Measurements from ENCODE around the gene HTR2B.
"Not testable (repeated sequence)": the region's sequence is repeated elsewhere in the genome, so short reads cannot be mapped to it uniquely, and the experiment has no call there.

The HTR2B gene

DNA sequence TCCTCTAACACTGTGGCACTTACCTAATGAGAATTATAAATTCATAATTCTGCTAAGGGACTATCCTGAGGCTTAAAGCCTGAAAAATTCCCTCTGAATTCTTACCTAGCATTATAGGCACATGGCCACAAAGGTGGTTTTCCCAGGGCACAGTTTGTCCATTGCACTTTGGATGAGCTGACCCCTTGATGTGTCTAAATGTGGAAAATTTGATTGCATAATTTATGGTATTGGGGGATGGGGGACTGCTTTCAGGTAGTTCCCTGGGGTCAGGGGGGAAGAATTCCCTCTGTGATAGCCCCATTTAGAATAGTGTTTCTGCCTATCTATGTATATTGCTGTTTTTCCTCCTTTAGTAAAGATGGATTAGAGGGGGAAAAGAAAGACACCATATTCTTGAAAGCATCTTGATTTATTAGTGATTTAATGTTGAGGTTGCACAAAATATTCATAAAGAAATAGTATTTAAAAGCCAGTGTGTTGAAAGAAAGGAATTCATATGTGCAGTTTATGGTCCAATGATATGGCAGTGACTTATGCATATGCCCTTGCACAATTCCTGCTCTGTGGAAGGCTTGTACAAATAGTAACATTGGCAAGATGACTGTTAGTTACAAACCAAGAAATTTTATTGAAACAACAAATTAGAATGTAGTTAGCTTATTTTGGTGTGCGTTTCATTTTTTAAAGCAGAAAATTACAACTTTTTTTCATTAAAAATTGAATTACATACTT, 8.7 kb upstream of the HTR2B start:
- no peak for DNase-seq (ENCODE audit: low read depth in 2 of 2)

DNA sequence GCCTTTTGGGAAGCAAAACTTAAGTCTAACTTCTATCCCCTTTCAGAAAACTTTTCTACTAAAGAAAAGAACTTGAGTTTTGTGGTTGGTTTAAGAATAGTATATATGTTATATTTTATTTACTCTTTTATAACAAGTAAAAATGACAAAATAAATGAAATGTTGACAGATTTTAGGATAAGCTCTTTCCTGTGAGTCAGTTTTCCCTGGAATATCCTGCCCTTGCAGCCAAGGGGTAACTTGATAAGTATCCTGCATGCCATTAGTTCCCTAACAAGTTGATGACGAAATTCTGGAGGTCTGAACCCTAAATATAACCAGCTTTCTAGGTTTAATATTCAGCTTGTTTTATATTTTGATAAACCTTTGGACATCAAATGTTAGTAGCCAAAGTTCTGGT, 7.3 kb upstream of the HTR2B start:
- no peak for DNase-seq (ENCODE audit: low read depth in 2 of 2)

DNA sequence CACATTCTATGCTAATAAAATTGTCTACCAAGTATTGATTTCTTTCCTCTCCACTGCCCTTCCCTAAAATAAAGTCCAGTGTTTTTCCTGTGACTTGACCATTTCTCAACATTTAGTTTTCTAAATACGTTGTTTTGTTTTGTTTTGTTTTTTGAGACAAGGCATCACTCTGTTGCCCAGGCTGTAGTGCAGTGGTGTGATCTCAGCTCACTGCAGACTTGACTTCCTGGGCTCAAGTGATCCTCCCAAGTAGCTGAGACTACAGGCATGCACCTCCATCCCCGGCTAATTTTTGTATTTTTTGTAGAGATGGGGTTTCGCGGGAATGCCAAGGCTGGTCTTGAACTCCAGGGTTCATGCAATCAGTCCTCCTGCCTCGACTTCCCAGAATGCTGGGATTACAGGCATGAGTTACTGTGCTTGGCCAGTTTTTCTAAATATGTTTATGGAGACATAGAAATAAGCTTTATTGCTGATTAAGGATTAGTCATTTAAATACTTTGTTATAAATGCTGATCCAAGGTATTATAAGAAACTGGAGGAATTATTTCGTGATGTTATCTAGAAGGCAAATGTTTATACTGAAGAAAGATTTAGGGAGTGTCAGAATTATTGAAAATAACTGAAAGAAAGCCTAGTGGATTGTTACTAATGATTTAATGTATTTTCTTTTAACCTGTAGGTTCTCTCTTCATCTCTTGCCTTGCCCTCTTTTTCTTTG, 5.7 kb upstream of the HTR2B start:
- no peak for DNase-seq (ENCODE audit: low read depth in 2 of 2)

DNA sequence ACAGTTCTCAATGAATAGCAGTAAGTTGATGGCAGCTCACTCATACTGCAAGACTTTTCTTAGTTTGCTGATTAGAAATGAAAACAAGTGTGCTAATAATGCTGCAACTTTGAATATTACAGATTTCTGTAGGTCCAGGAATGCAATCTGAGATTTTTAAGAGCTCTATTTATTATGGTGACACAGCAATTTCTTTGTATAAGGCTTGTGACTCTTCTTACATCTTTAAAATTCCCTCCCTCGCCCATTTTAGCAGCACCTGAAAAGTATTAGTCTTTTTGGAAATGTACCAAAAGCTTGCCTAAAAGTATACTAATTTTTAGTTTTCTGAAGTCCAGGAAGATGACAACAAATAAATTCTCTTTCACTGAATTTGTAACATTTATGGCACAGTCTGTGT, 4.4 kb upstream of the HTR2B start:
- no peak for DNase-seq (ENCODE audit: low read depth in 2 of 2)

DNA sequence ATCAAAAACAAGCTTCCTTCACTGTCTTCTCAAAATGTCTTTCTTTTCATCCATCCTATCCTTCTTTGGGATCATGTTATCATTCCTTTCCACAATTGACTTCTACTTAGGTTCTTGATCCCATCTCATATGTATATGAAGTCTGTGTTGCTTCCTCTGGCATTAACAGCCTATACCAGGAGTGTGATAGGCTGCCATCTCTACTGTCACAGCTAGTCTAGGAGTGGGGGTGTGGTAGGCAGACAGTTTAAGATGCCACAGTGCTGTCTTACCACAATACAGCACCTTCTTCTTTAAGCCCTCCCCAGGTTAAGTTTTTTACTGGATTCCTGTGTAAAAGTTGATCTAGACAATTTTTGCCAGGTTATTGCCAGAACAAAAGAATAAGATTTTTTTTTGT, 3.7 kb upstream of the HTR2B start:
- no peak for DNase-seq (ENCODE audit: low read depth in 2 of 2)

DNA sequence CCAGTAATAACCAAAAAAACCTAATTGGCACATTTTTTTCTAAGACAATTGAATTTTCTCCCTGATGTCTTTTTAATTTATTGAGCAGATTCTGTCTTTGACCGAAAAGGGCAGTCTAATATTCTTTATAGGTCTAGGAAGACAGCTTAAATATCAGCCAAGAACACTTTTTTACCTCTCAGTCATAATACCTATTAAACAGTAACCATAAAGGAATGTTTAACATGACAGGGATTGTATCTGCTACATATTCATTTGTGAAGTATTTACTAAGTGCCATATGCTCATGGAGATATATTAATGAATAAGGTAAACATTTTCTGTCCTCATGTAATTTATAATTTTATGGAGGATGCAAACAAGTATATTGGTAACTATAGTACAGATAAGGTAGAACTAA, 3.1 kb upstream of the HTR2B start:
- DNase-seq (ENCODE audit: low read depth in 2 of 2), result no peak

DNA sequence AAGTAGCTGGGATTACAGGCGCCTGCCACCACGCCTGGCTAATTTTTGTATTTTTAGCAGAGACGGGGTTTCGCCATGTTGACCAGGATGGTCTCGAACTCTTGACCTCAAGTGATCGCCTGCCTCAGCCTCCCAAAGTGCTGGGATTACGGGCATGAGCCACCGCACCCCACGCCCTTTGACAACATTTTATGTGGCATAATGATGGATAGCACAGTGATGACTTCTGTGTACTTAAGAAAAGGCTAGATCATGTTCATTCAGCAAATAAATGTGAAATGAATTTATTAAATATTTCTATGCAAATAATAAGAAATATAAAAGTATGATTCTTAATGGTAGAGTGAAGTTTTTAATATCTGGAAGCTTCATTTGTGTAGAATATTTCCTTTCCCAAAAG, 2.6 kb upstream of the HTR2B start:
- no peak for DNase-seq (ENCODE audit: low read depth in 2 of 2)

DNA sequence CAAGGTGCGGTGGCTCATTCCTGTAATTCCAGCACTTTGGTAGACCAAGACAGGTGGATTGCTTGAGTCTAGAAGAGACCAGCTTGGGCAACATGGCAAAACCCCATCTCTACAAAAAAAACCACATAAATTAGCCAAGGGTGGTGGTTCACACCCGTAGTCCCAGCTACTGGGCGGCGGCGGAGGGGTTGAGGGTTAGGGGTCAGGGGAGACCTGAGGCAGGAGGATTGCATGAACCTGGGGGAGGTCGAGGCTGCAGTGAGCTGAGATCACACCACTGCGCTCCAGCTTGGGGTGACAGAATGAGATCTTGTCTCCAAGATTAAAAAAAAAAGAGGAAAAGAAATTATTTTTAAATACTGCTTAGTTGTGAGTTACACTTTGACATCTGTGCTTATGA, 1.3 kb upstream of the HTR2B start:
- no peak for DNase-seq (ENCODE audit: low read depth in 2 of 2)

DNA sequence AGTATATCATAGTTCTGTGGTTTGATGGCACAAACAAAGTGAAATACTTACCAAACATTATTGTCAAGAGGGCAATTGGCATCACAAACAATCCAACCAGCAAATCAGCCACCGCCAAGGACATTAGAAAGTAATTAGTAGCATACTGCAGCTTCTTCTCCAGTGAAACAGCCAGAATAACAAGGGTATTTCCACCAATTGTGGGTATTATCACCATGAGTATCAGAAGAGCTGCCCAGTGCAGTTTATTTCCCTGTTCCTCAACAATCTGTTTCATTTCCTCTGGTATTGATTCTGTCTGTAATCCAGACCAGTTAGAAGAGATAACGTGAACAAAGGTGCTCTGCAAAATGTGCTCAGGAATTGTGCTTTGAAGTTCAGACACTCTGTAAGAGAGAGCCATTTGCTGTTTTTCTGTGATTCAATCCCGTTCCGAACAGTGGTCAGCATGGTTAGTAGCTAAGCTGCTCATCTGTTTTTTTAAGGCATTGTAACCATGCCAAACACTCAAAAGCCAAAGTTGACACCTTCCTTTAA, 1.4 kb downstream of the HTR2B start:
- no peak for DNase-seq (ENCODE audit: low read depth in 2 of 2)

DNA sequence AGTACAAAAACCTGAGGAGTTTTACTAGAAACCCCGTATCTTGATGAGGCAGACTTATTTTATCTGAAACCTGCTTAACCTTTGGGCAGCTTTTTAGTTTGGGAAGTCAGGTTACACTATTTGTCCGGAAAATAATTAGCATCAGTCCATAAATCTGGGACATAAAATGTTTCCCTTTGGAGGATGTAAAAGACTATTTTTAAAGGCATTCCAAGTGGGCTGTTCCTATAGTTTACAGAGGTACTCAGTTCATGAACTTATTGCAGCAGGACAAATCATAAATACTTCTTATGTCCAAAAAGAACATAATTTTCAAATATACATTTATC, 6.3 kb downstream of the HTR2B start:
- DNase-seq (ENCODE audit: low read depth in 2 of 2), result no peak

DNA sequence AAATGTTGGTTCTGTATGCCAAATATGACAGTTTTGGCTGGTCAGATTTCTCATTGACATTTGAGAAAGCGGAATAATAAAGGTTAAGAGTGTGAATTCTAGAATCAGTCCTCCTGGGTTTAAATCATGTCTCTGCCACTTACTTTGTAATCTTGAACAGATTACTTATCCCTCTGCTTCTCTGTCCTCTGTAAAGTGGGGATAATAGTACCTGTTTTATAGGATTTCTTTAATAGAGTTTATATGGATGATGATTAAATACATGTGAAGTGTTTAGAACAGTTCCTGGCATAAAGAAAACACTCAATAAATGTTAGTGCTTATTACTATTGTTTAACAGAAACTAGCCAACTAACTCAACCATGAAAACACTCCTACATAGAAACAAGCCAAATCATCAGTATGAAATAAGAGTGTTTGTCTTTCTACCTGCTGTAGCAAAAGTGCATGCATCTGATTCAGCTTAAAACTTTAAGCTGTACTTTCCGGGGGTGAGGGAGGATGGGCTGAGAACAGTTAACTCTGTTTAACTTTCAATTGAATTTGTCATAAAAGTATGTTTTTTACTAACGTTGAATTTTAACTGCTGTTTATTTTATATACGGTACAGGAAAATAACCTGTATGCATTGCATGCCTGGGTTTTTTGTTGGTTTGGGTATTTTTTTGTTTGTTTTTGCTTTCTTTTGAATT, 6.8 kb downstream of the HTR2B start:
- no peak for DNase-seq (ENCODE audit: low read depth in 2 of 2)

DNA sequence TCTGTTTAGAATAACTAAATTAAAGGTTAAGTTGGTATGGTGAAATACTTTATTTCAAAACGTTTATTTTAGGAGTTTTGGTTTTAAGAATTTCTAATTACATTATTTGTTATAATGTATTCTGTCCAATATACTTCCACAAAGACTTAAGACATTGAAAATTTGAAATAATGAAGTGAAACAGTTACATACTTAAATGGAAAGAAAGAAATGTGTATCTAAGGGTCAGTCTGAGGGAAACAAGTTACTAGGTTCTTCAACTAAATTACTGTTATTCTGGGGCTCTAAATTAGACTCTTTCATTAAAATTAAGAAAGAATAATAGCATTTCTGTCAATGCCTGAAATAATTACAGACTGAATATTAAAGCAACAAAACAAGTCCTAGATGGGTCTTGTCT, 7.7 kb downstream of the HTR2B start:
- no peak for DNase-seq (ENCODE audit: low read depth in 2 of 2)

DNA sequence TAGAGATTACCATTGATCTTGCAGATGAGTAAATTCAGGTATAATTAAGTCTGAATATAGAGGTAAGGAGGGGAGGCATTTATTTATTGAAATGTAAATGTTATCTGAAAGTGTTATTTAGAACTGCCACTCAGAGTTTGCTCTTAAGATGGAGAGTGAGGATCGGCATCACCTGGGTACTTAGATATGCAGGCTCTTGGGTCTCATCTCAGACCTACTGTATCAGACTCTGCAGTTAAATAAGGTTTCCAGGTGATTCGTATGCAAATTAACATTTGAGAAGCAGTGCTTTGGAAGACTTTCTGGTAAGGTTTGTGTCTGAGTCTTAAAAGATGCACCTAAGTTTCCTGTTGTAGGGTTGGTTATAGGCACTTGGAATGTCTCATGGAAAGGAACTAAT, 9.2 kb downstream of the HTR2B start:
- DNase-seq (ENCODE audit: low read depth in 2 of 2), result no peak

DNA sequence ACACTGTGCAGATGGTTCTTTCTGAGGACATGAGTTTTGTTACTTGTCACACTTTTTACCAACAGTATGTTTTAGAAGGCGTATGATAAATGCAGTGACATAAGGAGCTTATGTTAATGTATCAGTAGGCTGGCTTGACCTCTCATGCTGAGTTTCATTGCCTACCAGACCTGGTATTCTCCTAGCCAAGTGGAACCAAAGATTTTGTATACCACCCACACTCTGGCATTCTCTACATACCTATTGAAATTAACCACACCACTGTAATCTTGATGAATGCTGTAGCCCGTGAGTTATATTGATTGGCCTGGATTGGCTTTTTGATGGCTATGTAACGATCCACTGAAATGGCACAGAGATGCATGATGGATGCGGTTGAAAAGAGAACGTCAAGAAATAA, 11.4 kb downstream of the HTR2B start:
- no peak for DNase-seq (ENCODE audit: low read depth in 2 of 2)

DNA sequence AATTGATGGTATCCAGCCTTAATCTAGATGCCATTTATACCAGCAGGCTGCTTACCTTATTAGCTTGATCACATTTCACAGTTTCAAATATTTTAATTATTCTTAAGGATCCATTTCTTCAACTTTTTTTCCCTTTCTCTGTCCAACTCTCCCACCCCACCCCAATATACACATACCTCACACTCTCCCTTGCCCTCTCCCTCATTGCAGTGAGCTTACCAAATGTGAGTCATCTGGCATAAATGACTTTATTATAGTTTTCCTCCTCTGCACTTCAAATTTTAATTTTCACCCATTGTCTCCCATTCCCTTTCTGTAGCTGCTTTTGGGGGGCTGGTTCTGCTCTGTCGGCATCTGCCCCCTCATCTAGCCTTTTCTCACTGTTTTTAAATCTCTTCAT, 12.9 kb downstream of the HTR2B start:
- no peak for DNase-seq (ENCODE audit: low read depth in 2 of 2)

DNA sequence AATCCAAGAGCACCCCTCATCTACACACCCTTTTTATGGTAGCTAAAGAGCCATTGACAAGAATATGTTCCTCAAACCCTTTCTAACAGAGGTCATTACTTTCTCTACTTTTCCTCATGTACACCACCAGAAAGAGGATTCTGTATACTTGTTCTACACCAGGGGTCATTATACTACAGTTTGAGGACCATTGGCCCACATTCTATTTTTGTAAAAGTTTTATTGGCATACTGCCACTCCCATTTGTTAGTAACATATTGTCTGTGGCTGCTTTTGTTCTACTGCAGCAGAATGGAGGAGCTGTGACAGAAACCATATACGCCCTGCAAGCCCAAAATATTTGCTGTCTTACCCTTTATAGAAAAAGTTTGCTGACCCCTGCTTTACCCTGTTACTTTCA, 14.3 kb downstream of the HTR2B start:
- DNase-seq (ENCODE audit: low read depth in 2 of 2), result no peak

DNA sequence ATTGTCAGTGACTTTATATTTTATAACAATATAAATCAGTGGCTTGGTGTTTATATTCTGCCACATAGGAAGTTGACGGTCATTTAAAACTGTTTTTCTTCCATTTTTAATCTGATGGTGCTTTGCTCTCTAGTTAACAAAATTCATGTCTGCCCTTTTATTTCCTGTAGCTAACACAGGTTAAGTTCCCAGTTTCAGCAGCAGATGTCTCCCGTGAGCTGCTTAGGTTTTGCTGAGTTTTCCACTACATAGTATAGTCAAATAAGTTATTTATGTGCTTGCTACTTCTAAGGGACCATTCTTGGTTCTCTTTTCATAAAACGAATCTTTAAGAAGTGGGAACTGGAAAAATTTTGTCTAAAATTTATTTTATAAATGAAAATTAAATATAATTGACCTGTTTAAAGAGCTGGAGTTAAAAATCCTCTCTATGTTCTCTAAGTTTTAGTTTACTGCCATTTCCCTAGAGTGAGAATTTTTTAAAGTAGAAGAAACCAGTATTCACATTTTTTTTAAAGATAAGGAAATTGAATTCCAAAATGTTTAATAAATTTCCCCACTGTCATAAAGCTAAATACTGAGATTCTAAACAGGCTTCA, 20.6 kb downstream of the HTR2B start:
- DNase-seq (ENCODE audit: low read depth in 2 of 2), result peak; percentile 9 to 28

DNA sequence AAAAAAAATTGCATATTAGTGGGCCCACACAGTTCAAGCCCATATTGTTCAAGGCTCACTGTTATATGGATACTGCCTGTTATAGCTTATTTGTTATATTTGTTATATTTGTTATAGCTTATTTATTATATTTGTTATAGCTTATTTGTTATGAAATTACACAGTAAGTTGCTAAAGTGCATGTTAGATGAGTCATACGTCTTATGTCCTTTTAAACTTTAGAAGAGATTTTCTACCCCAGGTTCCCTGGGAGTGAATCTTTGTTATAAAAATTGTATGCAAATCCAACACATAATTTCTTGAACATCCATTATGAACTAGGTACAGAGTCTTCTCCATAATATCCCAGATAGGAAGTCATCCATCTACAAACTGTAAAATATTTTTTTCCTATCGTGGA, 22.1 kb downstream of the HTR2B start:
- DNase-seq (ENCODE audit: low read depth in 2 of 2), result no peak

DNA sequence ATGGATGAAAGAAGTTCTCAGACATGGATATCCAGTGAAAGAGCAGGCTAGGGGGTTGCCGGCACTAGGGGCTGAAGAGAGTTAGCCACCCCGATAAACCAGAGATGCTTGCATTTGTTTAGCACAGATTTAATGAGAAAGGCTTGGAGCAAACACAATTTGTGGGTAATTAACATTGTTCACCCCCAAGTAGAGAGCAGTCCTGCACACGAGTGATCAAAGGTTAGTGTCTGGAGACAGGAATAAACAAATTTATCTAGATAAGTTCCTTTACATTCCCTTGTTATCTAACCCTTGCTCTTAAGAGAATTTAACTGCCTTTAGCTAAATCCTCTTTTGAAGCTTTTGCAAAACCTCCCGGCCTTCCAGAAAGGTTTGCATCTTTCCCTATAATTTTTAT, 23.9 kb downstream of the HTR2B start:
- no peak for DNase-seq (ENCODE audit: low read depth in 2 of 2)

DNA sequence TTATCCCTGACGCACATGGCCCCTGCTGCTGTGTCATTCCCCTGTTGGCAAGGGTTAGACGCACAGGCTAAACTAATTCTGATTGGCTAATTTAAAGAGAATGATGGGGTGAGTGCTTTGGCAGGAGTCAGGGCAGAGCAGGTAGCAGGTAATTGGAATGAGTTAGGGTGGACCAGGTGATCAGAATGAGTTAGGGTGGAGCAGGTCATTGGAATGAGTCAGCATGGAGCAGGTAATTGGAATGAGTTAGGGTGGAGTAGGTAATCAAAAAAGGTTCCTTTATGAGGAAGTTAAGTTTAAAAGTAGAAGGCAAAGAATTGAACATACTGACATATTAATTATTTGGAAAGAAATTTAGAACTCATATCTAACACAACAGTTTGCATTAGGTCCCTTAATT, 24.5 kb downstream of the HTR2B start:
- DNase-seq (ENCODE audit: low read depth in 2 of 2), result not testable (repeated sequence)

DNA sequence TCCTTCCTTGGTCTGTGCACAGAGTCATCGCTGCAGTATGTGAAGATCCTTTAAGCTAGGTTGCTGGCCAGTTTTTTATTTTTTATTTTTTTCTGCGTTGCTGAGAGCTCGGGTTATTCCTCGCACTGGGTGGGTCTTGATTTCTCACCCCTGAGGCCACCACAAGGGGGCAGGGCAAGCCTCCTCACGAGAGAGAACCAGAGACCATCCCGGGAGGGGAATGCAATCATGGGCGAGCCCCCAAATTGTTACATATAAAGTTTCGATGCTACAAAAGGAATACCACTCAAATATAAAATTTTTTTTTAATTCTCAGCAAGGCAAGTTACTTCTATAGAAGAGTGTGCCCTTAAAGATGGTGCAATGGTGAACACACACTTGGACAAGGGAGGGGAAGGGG, 24.9 kb downstream of the HTR2B start:
- DNase-seq (ENCODE audit: low read depth in 2 of 2), result no peak

DNA sequence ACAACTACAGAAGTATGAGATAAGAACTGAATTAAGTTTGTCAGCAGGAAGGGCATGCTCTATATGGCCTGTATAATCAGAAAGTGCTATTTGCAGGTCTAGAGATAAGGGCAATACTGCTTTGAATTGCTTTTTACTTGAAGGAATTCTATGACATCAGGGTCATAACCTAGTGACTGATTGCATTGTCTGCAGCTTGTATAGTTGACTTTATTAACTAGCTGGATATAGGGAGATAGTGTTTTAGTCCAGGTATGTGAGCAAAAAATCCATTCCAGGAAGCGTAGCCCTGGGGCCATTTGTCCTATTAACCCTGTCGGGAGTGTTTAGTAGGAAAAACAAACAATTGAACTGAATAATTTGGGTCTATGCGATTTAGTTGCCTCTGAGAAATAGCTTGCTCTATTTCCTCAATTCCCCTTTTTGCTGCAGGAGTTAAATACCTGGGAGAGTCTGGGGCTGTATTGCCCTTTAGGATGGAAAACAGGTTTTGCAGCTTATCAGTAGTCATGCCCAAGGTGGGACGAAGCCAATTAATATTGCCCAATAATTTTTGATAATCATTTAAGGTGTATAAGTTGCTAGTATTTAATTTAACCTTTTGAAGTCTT, 30.0 kb downstream of the HTR2B start:
- DNase-seq (ENCODE audit: low read depth in 2 of 2), result no peak

Measured in stimulated activated CD8-positive, alpha-beta memory T cell treated with anti-CD3 and anti-CD28 coated beads, Interleukin-15, amount 100 ng/mL, for 4 hours (primary cell).